Suprapubic skin (tissue), 4 donors: ENCODE measurements around the gene RPL10. TPM values are rescaled to one million over a fixed set of nuclear protein-coding genes. Genes with fewer than 3 reads are reported as not detected.

Source experiments
- DNase-seq, 2 donors: peaks; one replicate each; pipeline ENCODE4 v3.0.0-alpha.2; 2019; ENCODE audit warnings: low spot score in 2 of 2
- H3K27ac ChIP-seq: fragments of 200-600 bp; sonication (generic); one replicate; pipeline ENCODE4 v1.5.1; 2019
- H3K27me3 ChIP-seq: fragments of 200-600 bp; sonication (generic); one replicate; pipeline ENCODE4 v1.5.1; 2019
- H3K36me3 ChIP-seq: fragments of 200-600 bp; sonication (generic); one replicate; pipeline ENCODE4 v1.5.1; 2019
- H3K4me1 ChIP-seq: fragments of 200-600 bp; sonication (generic); one replicate; pipeline ENCODE4 v1.5.1; 2019
- H3K4me3 ChIP-seq: fragments of 200-600 bp; sonication (generic); one replicate; pipeline ENCODE4 v1.5.1; 2019; ENCODE audit warnings: mild to moderate bottlenecking
- H3K9me3 ChIP-seq: fragments of 200-600 bp; sonication (generic); one replicate; pipeline ENCODE4 v1.5.1; 2019
- CTCF ChIP-seq, 2 donors: fragments of 200-600 bp in 1 of 2; fragments of 450-650 bp in 1 of 2; sonication (generic) in 1 of 2; IDR thresholded peaks; one replicate each; pipeline ENCODE4 v1.5.1; 2016 to 2019; ENCODE audit warnings: antibody characterized with exemption in 2 of 2, mild to moderate bottlenecking in 1 of 2, moderate library complexity in 1 of 2
- EP300 ChIP-seq: sonication (generic); formaldehyde crosslinking; IDR thresholded peaks from one replicate; pipeline ENCODE4 v1.6.1; 2017; ENCODE audit warnings: antibody characterized with exemption
- POLR2A ChIP-seq, 2 donors: fragments of 450-650 bp; IDR thresholded peaks; one replicate each; pipeline ENCODE4 v1.6.1; 2017; ENCODE audit warnings: antibody characterized with exemption in 2 of 2, mild to moderate bottlenecking in 2 of 2, moderate library complexity in 2 of 2
- POLR2AphosphoS5 ChIP-seq, 3 donors: sonication (generic); formaldehyde crosslinking; IDR thresholded peaks; one replicate each; pipeline ENCODE4 v1.6.1; 2017; ENCODE audit warnings: antibody characterized with exemption in 3 of 3
- WGBS: methylation state at CpG from one replicate; pipeline ENCODE4 v1.1.5; 2018; 5-methylcytosine and 5-hydroxymethylcytosine counted together
- total RNA-seq, 4 donors: library from RNA; depleted of rRNA; stranded (reverse); fragments of >200 nt; gene quantifications; one replicate each; pipeline ENCODE4 v1.1.0, GENCODE V29; 2016

The RPL10 gene
- total RNA-seq, 4 donors from 2014 or later: 3,684 to 7,390 (median 6,600) TPM

- 39% methylated on average over 27 of the region's 77 CpGs for WGBS
- H3K36me3 ChIP-seq: peaks cover 10% of the 10 kb centered on the region
- peak; percentile 67 to 88 (median 75) for TF ChIP-seq POLR2AphosphoS5 (IDR thresholded peaks at IDR 0.05)
- TF ChIP-seq POLR2A (IDR thresholded peaks at IDR 0.05): peak in 1 of 2 donors; percentile 97
- TF ChIP-seq CTCF (IDR thresholded peaks at IDR 0.05): no peak
- TF ChIP-seq EP300: no peak
- no peaks in the 10 kb centered on the region for H3K27me3 ChIP-seq
- peak overlapping the region; percentile 90 for H3K27ac ChIP-seq
- H3K4me1 ChIP-seq: peaks cover 62% of the 10 kb centered on the region
- peak; percentile 95 to 96 for DNase-seq
- no peaks in the 10 kb centered on the region for H3K9me3 ChIP-seq
- H3K4me3 ChIP-seq: peak overlapping the region; percentile 67
These were observed 27.0 kb upstream of the RPL10 start for GRCh38 chrX:154371017-154371788.

GRCh38 chrX:154371789-154372300 is 26.3 kb upstream of the RPL10 start:
- Histone ChIP-seq H3K4me1 (peaks cover 57% of the 10 kb centered on the region), H3K27me3 (no peaks in the 10 kb centered on the region), H3K27ac (peak overlapping the region; percentile 68), H3K4me3 (peak overlapping the region; percentile 67), H3K9me3 (no peaks in the 10 kb centered on the region), H3K36me3 (peaks cover 8% of the 10 kb centered on the region)
- no peak for DNase-seq
- 64% methylated on average over 22 of the region's 43 CpGs for WGBS
- TF ChIP-seq EP300 (no peak), CTCF (IDR thresholded peaks at IDR 0.05) (no peak), POLR2A (IDR thresholded peaks at IDR 0.05) (no peak), POLR2AphosphoS5 (IDR thresholded peaks at IDR 0.05) (no peak)

GRCh38 chrX:154372612-154373022 is 25.6 kb upstream of the RPL10 start:
- H3K4me1 ChIP-seq: peaks cover 51% of the 10 kb centered on the region
- 50% methylated on average over 5 of the region's 5 CpGs for WGBS
- H3K4me3 ChIP-seq: peak overlapping the region; percentile 67
- no peak for TF ChIP-seq CTCF (IDR thresholded peaks at IDR 0.05)
- no peak for TF ChIP-seq POLR2AphosphoS5 (IDR thresholded peaks at IDR 0.05)
- TF ChIP-seq EP300: no peak
- no peak for TF ChIP-seq POLR2A (IDR thresholded peaks at IDR 0.05)
- H3K27ac ChIP-seq: no peak overlapping the region
- H3K27me3 ChIP-seq: no peaks in the 10 kb centered on the region
- no peak for DNase-seq
- no peaks in the 10 kb centered on the region for H3K9me3 ChIP-seq
- peaks cover 2% of the 10 kb centered on the region for H3K36me3 ChIP-seq

GRCh38 chrX:154373340-154374306 is 24.6 kb upstream of the RPL10 start:
- H3K36me3 ChIP-seq: no peaks in the 10 kb centered on the region
- H3K4me3 ChIP-seq: peak overlapping the region; percentile 67
- no peak for DNase-seq
- no peaks in the 10 kb centered on the region for H3K27me3 ChIP-seq
- 32% methylated on average over 19 of the region's 23 CpGs for WGBS
- H3K9me3 ChIP-seq: no peaks in the 10 kb centered on the region
- H3K27ac ChIP-seq: peak overlapping the region; percentile 71
- TF ChIP-seq CTCF (IDR thresholded peaks at IDR 0.05): peak; percentile 25 to 46
- no peak for TF ChIP-seq POLR2AphosphoS5 (IDR thresholded peaks at IDR 0.05)
- peaks cover 49% of the 10 kb centered on the region for H3K4me1 ChIP-seq
